Melanocyte of skin (primary cell): ENCODE results near the gene OR1S2. TPM values are rescaled to one million over a fixed set of nuclear protein-coding genes. Genes with fewer than 3 reads are reported as not detected.

Experiments used
- total RNA-seq, 2 donors: library from RNA; depleted of rRNA; stranded (reverse); fragments of >200 nt; gene quantifications; 2 replicates each; pipeline ENCODE4 v1.2.3, GENCODE V29; 2012

OR1S2 gene
- total RNA-seq = not detected

GRCh38 chr11:58204042-58204441, at the start of gene OR1S2:
OR1S2 (minus strand) TSS chr11:58204142; CDS start chr11:58204142, 0 bp downstream.

GRCh38 chr11:58212420-58212819, 8.5 kb upstream of the OR1S2 start, which contains the start of gene OR1S1:
OR1S1 (plus strand) TSS chr11:58212720.

GRCh38 chr11:58188770-58189169, 15.2 kb downstream of the OR1S2 start, which contains the start of gene OR9Q2:
OR9Q2 (plus strand) TSS chr11:58189070; CDS start chr11:58190491, 1,421 bp downstream.

Other genes with a start within 250 kb of the OR1S2 start
- gene OR9Q1, start 180.3 kb downstream of the OR1S2 start, total RNA-seq = not detected
- gene OR6Q1, start 173.2 kb downstream of the OR1S2 start, total RNA-seq = under 1 TPM in 1 of 2 donors, not detected in 1; 0.34 TPM
- gene OR9I1, start 78.6 kb downstream of the OR1S2 start, total RNA-seq = not detected
- under 1 TPM in 1 of 2 donors, not detected in 1; 0.34 TPM for gene OR9Q2, start 15.1 kb downstream of the OR1S2 start, total RNA-seq
- gene OR1S1, start 8.6 kb upstream of the OR1S2 start, total RNA-seq = under 1 TPM in 1 of 2 donors, not detected in 1; 0.69 TPM
- not detected for gene OR10Q1, start 24.8 kb upstream of the OR1S2 start, total RNA-seq
- gene OR10W1, start 64.1 kb upstream of the OR1S2 start, total RNA-seq = not detected
- not detected for gene OR5B17, start 154.9 kb upstream of the OR1S2 start, total RNA-seq
- gene OR5B3, start 202.7 kb upstream of the OR1S2 start, total RNA-seq = not detected
- not detected for gene OR5B2, start 224.0 kb upstream of the OR1S2 start, total RNA-seq
- gene OR5B12, start 238.1 kb upstream of the OR1S2 start, total RNA-seq = not detected